Breast epithelium (tissue), 4 donors: ENCODE data around the gene KRT79. TPM values are rescaled to one million over a fixed set of nuclear protein-coding genes. Genes with fewer than 3 reads are reported as not detected.

Experiments
- DNase-seq, 2 donors: peaks; one replicate each; pipeline ENCODE4 v3.0.0-alpha.2; 2019; ENCODE audit warnings: low spot score in 2 of 2
- H3K27ac ChIP-seq, 2 donors: fragments of 200-600 bp; sonication (generic) in 1 of 2; one replicate each; pipeline ENCODE4 v1.5.1; 2016 to 2019; ENCODE audit warnings: mild to moderate bottlenecking in 1 of 2
- H3K27me3 ChIP-seq, 2 donors: fragments of 200-600 bp; sonication (generic) in 1 of 2; one replicate each; pipeline versions ENCODE4 v1.5.1 to v1.6.0; 2017 to 2019; ENCODE audit warnings: control low read depth in 1 of 2, mild to moderate bottlenecking in 1 of 2
- H3K36me3 ChIP-seq: fragments of 200-600 bp; one replicate; pipeline ENCODE4 v1.5.1; 2019
- H3K4me1 ChIP-seq, 2 donors: fragments of 200-600 bp; sonication (generic); one replicate each; pipeline ENCODE4 v1.5.1; 2016 to 2019; ENCODE audit warnings: control low read depth in 1 of 2
- H3K4me3 ChIP-seq, 3 donors: fragments of 200-600 bp; sonication (generic); 1 replicate in 2 of 3; 2 replicates in 1 of 3; pipeline ENCODE4 v1.5.1; 2016 to 2019; ENCODE audit warnings: mild to moderate bottlenecking in 3 of 3, moderate library complexity in 2 of 3
- H3K9me3 ChIP-seq, 2 donors: fragments of 200-600 bp; sonication (generic) in 1 of 2; one replicate each; pipeline ENCODE4 v1.5.1; 2016 to 2019; ENCODE audit warnings: control low read depth in 1 of 2
- POLR2A ChIP-seq: fragments of 450-650 bp; IDR thresholded peaks from one replicate; pipeline ENCODE4 v1.6.1; 2016; ENCODE audit warnings: antibody characterized with exemption, mild to moderate bottlenecking, moderate library complexity
- POLR2AphosphoS5 ChIP-seq, 3 donors: sonication (generic); formaldehyde crosslinking; IDR thresholded peaks; one replicate each; pipeline ENCODE4 v1.6.1; 2017; ENCODE audit warnings: antibody characterized with exemption in 3 of 3
- intact Hi-C: fragments of 100-400 bp; cut with DNase I; formaldehyde crosslinking; loops from one replicate; pipeline ENCODE4 v1.15.1; 2023; ENCODE audit warnings: low total_unique reads
- total RNA-seq, 3 donors: library from RNA; depleted of rRNA; stranded (reverse); fragments of >200 nt; gene quantifications; one replicate each; pipeline ENCODE4 v1.1.0, GENCODE V29; 2016
- TF ChIP-seq, protein P1 (sequence below), 3 donors: fragments of 450-650 bp; IDR thresholded peaks; one replicate each; pipeline ENCODE4 v1.5.1; 2016 to 2017; ENCODE audit warnings: antibody characterized with exemption in 3 of 3, mild to moderate bottlenecking in 3 of 3, moderate library complexity in 3 of 3

The KRT79 gene
- total RNA-seq, 3 donors from 2014 or later = 0.48 to 1.3 TPM; not detected in 1

DNA sequence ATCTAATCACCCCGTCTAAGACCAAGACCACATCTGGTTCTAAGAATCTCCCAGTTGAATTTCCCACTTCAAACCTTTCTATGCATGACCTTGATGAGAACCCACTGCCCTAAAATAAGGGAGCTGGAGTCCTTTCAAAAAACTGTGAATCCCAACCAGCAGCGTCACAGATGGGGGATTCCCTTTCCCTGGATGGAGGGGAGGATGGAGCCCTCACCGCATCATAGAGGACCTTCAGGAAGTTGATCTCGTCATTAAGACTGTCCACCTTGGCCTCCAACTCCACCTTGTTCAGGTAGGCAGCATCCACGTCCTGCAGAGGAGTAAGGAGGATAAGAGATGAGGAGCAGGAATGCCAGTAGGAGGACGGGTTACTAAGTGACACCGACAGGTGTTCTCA lies 24.9 kb downstream of the KRT79 start:
- Histone ChIP-seq H3K9me3 (no peaks in the 10 kb centered on the region), H3K4me1 (no peaks in the 10 kb centered on the region), H3K36me3 (no peaks in the 10 kb centered on the region), H3K4me3 (no peak overlapping the region), H3K27ac (no peak overlapping the region), H3K27me3 (peaks cover 0 to 8% of the 10 kb centered on the region in 2 donors)
- intact Hi-C loops = no loop called here
- TF ChIP-seq, protein P1, sequence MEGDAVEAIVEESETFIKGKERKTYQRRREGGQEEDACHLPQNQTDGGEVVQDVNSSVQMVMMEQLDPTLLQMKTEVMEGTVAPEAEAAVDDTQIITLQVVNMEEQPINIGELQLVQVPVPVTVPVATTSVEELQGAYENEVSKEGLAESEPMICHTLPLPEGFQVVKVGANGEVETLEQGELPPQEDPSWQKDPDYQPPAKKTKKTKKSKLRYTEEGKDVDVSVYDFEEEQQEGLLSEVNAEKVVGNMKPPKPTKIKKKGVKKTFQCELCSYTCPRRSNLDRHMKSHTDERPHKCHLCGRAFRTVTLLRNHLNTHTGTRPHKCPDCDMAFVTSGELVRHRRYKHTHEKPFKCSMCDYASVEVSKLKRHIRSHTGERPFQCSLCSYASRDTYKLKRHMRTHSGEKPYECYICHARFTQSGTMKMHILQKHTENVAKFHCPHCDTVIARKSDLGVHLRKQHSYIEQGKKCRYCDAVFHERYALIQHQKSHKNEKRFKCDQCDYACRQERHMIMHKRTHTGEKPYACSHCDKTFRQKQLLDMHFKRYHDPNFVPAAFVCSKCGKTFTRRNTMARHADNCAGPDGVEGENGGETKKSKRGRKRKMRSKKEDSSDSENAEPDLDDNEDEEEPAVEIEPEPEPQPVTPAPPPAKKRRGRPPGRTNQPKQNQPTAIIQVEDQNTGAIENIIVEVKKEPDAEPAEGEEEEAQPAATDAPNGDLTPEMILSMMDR (IDR thresholded peaks at IDR 0.05) = no peak
- TF ChIP-seq POLR2A (no peak), POLR2AphosphoS5 (IDR thresholded peaks at IDR 0.05) (no peak)
- DNase-seq = no peak

DNA sequence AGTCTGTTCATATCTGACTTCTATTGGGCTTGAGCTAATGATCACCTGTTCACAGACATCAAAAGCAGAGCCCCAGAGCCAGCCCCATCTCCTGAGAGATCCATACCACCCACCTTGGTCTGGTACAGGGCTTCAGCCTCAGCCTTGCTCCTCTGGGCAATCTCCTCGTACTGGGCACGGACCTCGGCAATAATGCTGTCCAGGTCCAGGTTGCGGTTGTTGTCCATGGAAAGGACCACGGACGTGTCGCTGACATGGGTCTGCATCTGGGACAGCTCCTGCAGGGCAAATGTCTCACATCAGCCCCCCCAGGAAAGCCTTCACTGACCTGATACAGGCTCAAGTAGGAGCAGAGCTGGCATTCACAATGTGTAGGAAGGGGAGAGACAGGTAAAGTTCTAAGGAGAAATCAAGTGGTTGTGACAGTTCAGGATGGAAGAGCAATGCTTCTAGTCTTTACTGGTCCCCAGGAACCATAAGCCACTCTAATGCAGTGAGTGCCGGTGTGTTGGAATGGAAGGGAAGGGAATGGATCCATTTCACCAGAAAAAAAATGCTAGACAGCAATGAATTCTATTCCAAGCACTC lies 25.4 kb downstream of the KRT79 start:
- Histone ChIP-seq H3K9me3 (no peaks in the 10 kb centered on the region), H3K4me1 (no peaks in the 10 kb centered on the region), H3K27me3 (peaks cover 0 to 8% of the 10 kb centered on the region in 2 donors), H3K27ac (no peak overlapping the region), H3K4me3 (no peak overlapping the region), H3K36me3 (no peaks in the 10 kb centered on the region)
- intact Hi-C loops = no loop called here
- TF ChIP-seq POLR2AphosphoS5 (IDR thresholded peaks at IDR 0.05) = no peak
- TF ChIP-seq POLR2A = no peak
- TF ChIP-seq, protein P1 (IDR thresholded peaks at IDR 0.05) = no peak
- no peak for DNase-seq

DNA sequence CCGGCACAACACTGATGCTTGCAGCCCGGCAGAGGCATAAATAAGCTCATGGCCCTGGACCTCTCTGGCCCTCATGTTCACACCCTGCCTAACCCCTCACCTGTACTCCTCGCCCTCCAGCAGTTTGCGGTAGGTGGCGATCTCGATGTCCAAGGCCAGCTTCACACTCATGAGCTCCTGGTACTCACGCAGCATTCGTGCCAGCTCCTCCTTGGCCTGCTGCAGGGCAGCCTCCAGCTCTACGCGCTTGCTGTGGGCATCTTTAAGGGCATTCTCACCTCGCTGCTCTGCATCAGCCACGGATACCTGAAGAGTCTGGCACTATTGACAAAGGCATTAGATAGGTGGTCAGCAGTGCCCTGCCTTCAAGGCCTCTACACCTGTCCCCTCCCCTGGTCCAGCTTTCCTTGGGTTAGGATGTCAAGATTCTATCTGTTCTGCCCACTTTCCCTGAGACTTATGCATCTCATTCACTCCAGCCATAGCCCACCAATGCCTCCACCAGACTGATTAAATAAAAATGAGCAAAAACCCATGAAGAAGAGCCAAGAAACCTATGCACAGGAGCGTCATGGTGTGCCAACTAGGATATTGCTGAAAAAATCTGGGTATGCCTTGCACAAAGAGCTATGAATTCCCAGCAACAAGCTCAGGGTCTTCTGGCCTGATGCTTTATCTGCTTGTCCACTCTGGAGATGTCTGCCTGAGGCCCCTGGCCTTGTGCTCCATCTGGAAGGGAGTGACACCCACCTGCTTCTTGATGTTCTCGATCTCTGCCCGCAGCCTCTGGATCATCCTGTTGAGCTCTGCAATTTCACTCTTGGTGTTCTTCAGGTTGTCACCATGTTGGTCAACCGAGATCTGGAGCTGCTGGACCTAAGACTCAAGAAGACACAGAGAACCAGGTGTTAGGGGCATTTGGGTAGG lies 26.3 kb downstream of the KRT79 start:
- Histone ChIP-seq H3K9me3 (no peaks in the 10 kb centered on the region), H3K27ac (no peak overlapping the region), H3K4me3 (no peak overlapping the region), H3K27me3 (peaks cover 0 to 8% of the 10 kb centered on the region in 2 donors), H3K36me3 (no peaks in the 10 kb centered on the region), H3K4me1 (no peaks in the 10 kb centered on the region)
- TF ChIP-seq POLR2A = no peak
- TF ChIP-seq POLR2AphosphoS5 (IDR thresholded peaks at IDR 0.05) = no peak
- DNase-seq = no peak
- intact Hi-C loops = no loop called here

DNA sequence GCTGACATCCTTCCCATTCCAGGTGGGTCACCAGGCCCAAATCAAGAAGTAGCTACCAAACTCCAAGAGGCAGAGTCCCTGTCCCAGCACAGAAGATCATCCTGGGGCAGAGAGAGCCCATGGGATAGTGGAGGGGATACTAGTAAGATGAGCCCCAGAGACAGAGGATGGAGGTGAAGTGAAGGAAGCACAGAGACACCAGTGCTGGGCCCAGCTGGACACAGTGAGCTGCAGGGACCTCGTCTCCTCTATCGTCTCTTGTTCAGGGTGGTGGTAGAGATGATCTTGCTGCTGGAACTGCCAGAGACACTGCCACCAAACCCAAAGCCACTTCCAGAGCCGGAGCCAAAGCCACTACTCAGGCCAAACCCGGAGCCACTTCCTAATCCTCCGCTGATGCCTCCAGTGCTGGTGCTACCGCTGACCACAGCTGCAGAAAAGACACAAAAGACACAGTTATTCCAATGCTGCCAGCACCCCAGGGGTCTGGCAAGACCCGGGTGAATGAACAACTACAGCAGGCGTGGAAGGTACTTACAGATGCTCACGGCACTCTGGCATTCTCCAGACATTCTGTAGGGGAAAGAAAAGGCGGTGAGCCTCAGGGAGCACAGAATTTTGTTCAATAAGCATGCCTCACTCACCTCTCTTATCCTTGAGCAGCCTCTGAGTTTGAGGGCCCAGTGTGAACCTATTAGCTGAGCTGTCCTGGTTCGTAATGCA lies 27.1 kb downstream of the KRT79 start:
- H3K9me3 ChIP-seq = no peaks in the 10 kb centered on the region
- no peak overlapping the region for H3K27ac ChIP-seq
- H3K36me3 ChIP-seq = no peaks in the 10 kb centered on the region
- TF ChIP-seq POLR2A (no peak), POLR2AphosphoS5 (IDR thresholded peaks at IDR 0.05) (no peak)
- TF ChIP-seq, protein P1 (IDR thresholded peaks at IDR 0.05) = no peak
- H3K4me3 ChIP-seq = no peak overlapping the region
- peaks cover 0 to 8% of the 10 kb centered on the region in 2 donors for H3K27me3 ChIP-seq
- intact Hi-C loops = no loop called here
- no peak for DNase-seq
- no peaks in the 10 kb centered on the region for H3K4me1 ChIP-seq

DNA sequence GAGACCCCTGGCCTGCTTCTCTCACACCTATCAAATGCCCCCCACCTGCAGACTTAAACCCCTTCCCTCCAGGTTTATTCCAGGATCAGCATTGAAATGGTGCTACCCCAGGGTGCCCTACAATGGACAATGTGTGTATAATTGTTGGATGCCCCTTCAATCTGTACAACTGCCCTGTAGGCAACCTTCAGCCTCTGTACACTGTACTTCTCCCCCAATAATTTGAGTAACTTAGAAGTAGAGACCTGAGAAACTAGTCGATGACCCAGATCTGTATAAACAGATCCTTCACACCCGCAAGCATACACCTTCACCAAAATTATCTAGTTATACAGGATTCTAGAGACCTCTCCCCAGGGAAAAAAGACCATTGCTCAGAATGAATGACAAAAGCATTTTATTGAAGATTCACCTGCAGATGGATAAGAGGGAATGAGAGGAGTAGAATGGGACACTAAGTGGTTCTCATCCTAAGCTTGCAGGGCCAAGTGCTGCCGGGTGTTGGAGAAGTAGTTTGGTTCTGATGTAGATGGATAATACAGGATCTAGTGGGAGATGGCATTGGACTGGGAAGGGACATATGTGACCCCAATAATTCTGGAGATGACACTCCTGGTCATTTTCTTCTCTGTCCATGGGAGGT lies 27.8 kb downstream of the KRT79 start:
- intact Hi-C loops = no loop called here
- TF ChIP-seq POLR2AphosphoS5 (IDR thresholded peaks at IDR 0.05) (no peak), POLR2A (no peak)
- TF ChIP-seq, protein P1 (IDR thresholded peaks at IDR 0.05) = no peak
- Histone ChIP-seq H3K36me3 (no peaks in the 10 kb centered on the region), H3K27ac (no peak overlapping the region), H3K4me1 (no peaks in the 10 kb centered on the region), H3K9me3 (no peaks in the 10 kb centered on the region), H3K4me3 (no peak overlapping the region), H3K27me3 (peaks cover 0 to 8% of the 10 kb centered on the region in 2 donors)
- DNase-seq = no peak
